ENCODE data around the gene PTMA.

GRCh38 chr2:231680992-231681852 is 27.1 kb upstream of the PTMA start:
- TF ChIP-seq CTCF (IDR thresholded peaks at IDR 0.05) (no peak), EZH2phosphoT487 (IDR thresholded peaks at IDR 0.05) (no peak)
